A673 (cell line): ENCODE measurements around the gene WNT11.

Source experiments
- CTCF ChIP-seq: fragments of 300-800, 200-600 bp; sonication (generic); conservative IDR thresholded peaks from 2 replicates; pipeline ENCODE4 v1.5.1; 2017; ENCODE audit warnings: low read depth, mild to moderate bottlenecking, antibody characterized with exemption, low read length, moderate library complexity, mixed read lengths
- EZH2 ChIP-seq: fragments of 200-600 bp; sonication (generic); IDR thresholded peaks from 2 replicates; pipeline ENCODE4 v1.6.1; 2017; ENCODE audit warnings: borderline replicate concordance, low read depth, mild to moderate bottlenecking, mixed read lengths, antibody characterized with exemption, low read length; ENCODE audit not compliant: poor library complexity, severe bottlenecking

DNA sequence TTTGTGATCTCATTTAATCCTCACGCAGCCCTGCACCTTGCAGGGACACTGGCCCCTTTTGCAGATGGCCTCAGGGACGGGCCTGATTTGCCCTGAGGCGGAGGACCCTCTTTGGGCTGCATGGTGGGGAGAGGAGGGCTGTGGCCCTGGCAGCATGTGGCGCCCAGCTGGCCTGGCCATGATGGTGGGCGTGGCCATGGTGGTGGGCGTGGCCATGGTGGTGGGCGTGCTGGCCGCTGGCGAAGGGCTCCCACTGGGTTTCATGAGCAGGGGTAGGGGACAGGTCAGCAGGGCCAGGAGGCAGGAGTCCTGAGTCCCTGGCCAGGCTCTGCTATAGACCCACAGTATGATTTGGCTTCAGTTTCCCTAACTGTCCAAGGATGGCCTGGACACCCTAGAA lies 13.1 kb downstream of the WNT11 start:
- no peak for TF ChIP-seq EZH2
- TF ChIP-seq CTCF, result no peak
